ENCODE data around the gene CBARP. TPM values are rescaled to one million over a fixed set of nuclear protein-coding genes. Genes with fewer than 3 reads are reported as not detected.
A peak's percentile ranks its signal among the peaks of the same experiment; 100 is the strongest.

The CBARP gene
- polyA plus RNA-seq, 3 donors: not detected

GRCh38 chr19:1273263-1274041 lies 35.6 kb upstream of the CBARP start:
- intact Hi-C loops (cut with micrococcal nuclease): no loop called here
- Histone ChIP-seq H4K20me1 (ENCODE audit: insufficient read depth, low read length) (peaks cover 70% of the 10 kb centered on the region), H2AFZ (ENCODE audit: insufficient read depth, low read depth, low read length, poor library complexity, severe bottlenecking) (no peak overlapping the region), H3K4me2 (replicated peaks; ENCODE audit: extremely low read depth, low read length, poor library complexity, severe bottlenecking) (peak overlapping the region; percentile 100), H3K4me3 (replicated peaks in 1 of 3; ENCODE audit: low read depth in 2 of 3, low read length in 3 of 3) (peak overlapping the region in 1 of 3 experiments; percentile 81), H3K4me1 (ENCODE audit: control insufficient read depth in 1 of 2, insufficient read depth in 2 of 2, low read length in 2 of 2) (peaks cover 70 to 80% of the 10 kb centered on the region in 2 donors), H3K9me3 (replicated peaks in 1 of 2; ENCODE audit: control insufficient read depth in 1 of 2, insufficient read depth in 1 of 2, low read length in 2 of 2) (no peaks in the 10 kb centered on the region), H3K79me2 (ENCODE audit: insufficient read depth, low read length) (peaks cover 70% of the 10 kb centered on the region), H3K27ac (ENCODE audit: low read depth in 1 of 2, low read length in 2 of 2) (peak overlapping the region; percentile 85 to 89), H3K36me3 (replicated peaks in 1 of 2; ENCODE audit: control insufficient read depth in 1 of 2, insufficient read depth in 2 of 2, low read length in 2 of 2) (peaks cover 44 to 46% of the 10 kb centered on the region in 2 donors), H3K9ac (ENCODE audit: insufficient read depth, low read length, poor library complexity, severe bottlenecking) (no peak overlapping the region), H3K27me3 (ENCODE audit: control insufficient read depth in 2 of 2, insufficient read depth in 2 of 2, low read length in 2 of 2) (no peaks in the 10 kb centered on the region)
- Mint-ChIP-seq H3K9me3 (peaks cover 0 to 2% (median 0%) of the 10 kb centered on the region in 7 donors), H3K27ac (peak overlapping the region; percentile 82 to 95 (median 86)), H3K4me3 (peak overlapping the region; percentile 23 to 37), H3K4me1 (peaks cover 60% of the 10 kb centered on the region), H3K27me3 (ENCODE audit: low read depth in 3 of 3) (no peaks in the 10 kb centered on the region), H3K36me3 (peaks cover 40 to 61% of the 10 kb centered on the region in 2 donors)
- peak in 2 of 3 donors; percentile 40 to 66 for DNase-seq
- 73% methylated on average over 22 of the region's 25 CpGs for WGBS (ENCODE audit: insufficient coverage)
- TF ChIP-seq, protein P1, sequence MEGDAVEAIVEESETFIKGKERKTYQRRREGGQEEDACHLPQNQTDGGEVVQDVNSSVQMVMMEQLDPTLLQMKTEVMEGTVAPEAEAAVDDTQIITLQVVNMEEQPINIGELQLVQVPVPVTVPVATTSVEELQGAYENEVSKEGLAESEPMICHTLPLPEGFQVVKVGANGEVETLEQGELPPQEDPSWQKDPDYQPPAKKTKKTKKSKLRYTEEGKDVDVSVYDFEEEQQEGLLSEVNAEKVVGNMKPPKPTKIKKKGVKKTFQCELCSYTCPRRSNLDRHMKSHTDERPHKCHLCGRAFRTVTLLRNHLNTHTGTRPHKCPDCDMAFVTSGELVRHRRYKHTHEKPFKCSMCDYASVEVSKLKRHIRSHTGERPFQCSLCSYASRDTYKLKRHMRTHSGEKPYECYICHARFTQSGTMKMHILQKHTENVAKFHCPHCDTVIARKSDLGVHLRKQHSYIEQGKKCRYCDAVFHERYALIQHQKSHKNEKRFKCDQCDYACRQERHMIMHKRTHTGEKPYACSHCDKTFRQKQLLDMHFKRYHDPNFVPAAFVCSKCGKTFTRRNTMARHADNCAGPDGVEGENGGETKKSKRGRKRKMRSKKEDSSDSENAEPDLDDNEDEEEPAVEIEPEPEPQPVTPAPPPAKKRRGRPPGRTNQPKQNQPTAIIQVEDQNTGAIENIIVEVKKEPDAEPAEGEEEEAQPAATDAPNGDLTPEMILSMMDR (IDR thresholded peaks at IDR 0.05): no peak

DNA sequence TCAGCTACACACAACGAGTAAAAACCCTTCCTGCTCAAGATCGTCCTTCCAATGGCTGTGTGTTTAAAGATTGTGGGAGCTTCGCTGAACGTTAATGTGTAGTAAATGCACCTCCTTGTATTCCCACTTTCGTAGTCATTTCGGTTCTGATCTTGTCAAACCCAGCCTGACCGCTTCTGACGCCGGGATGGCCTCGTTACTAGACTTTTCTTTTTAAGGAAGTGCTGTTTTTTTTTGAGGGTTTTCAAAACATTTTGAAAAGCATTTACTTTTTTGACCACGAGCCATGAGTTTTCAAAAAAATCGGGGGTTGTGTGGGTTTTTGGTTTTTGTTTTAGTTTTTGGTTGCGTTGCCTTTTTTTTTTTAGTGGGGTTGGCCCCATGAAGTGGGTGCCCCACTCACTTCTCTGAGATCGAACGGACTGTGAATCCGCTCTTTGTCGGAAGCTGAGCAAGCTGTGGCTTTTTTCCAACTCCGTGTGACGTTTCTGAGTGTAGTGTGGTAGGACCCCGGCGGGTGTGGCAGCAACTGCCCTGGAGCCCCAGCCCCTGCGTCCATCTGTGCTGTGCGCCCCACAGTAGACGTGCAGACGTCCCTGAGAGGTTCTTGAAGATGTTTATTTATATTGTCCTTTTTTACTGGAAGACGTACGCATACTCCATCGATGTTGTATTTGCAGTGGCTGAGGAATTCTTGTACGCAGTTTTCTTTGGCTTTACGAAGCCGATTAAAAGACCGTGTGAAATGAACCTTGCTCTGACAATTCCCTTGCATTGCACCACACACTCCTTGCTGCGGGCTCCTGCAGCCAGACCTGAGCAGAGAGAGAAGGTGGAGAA lies 34.8 kb upstream of the CBARP start:
- H2AFZ ChIP-seq (ENCODE audit: insufficient read depth, low read depth, low read length, poor library complexity, severe bottlenecking): no peak overlapping the region
- peak overlapping the region; percentile 44 to 85 for H3K27ac ChIP-seq (ENCODE audit: low read depth in 1 of 2, low read length in 2 of 2)
- peak overlapping the region in 1 of 3 experiments; percentile 98 for H3K4me3 ChIP-seq (replicated peaks in 1 of 3; ENCODE audit: low read depth in 2 of 3, low read length in 3 of 3)
- Mint-ChIP-seq H3K36me3 (peaks cover 36 to 55% of the 10 kb centered on the region in 2 donors), H3K27me3 (ENCODE audit: low read depth in 3 of 3) (peaks cover 0 to 3% (median 3%) of the 10 kb centered on the region in 3 donors), H3K4me1 (peaks cover 68% of the 10 kb centered on the region), H3K4me3 (peak overlapping the region; percentile 15 to 45), H3K9me3 (peaks cover 0 to 2% (median 0%) of the 10 kb centered on the region in 7 donors), H3K27ac (peak overlapping the region; percentile 82 to 93 (median 84))
- intact Hi-C loops (cut with micrococcal nuclease): no loop called here
- H4K20me1 ChIP-seq (ENCODE audit: insufficient read depth, low read length): peaks cover 78% of the 10 kb centered on the region
- TF ChIP-seq, protein P1 (IDR thresholded peaks at IDR 0.05): no peak
- peaks cover 78 to 89% of the 10 kb centered on the region in 2 donors for H3K4me1 ChIP-seq (ENCODE audit: control insufficient read depth in 1 of 2, insufficient read depth in 2 of 2, low read length in 2 of 2)
- peaks cover 0 to 1% of the 10 kb centered on the region in 2 donors for H3K27me3 ChIP-seq (ENCODE audit: control insufficient read depth in 2 of 2, insufficient read depth in 2 of 2, low read length in 2 of 2)
- peak overlapping the region; percentile 100 for H3K4me2 ChIP-seq (replicated peaks; ENCODE audit: extremely low read depth, low read length, poor library complexity, severe bottlenecking)
- 67% methylated on average over 14 of the region's 33 CpGs for WGBS (ENCODE audit: insufficient coverage)
- H3K79me2 ChIP-seq (ENCODE audit: insufficient read depth, low read length): peaks cover 72% of the 10 kb centered on the region
- no peak overlapping the region for H3K9ac ChIP-seq (ENCODE audit: insufficient read depth, low read length, poor library complexity, severe bottlenecking)
- H3K9me3 ChIP-seq (replicated peaks in 1 of 2; ENCODE audit: control insufficient read depth in 1 of 2, insufficient read depth in 1 of 2, low read length in 2 of 2): no peaks in the 10 kb centered on the region
- H3K36me3 ChIP-seq (replicated peaks in 1 of 2; ENCODE audit: control insufficient read depth in 1 of 2, insufficient read depth in 2 of 2, low read length in 2 of 2): peaks cover 40 to 46% of the 10 kb centered on the region in 2 donors
- DNase-seq: no peak
